ENCODE measurements around the gene HSF4.
A peak's percentile ranks its signal among the peaks of the same experiment; 100 is the strongest.

Gene HSF4

GRCh38 chr16:67137605-67138004, 26.9 kb upstream of the HSF4 start:
- no peak overlapping the region for H3K4me3 ChIP-seq
- no peak overlapping the region for H3K4me2 ChIP-seq
- H3K9ac ChIP-seq = no peak overlapping the region
- H4K20me1 ChIP-seq = no peaks in the 10 kb centered on the region
- H3K4me1 ChIP-seq = no peaks in the 10 kb centered on the region
- H3K27me3 ChIP-seq = no peaks in the 10 kb centered on the region
- peaks cover 100% of the 10 kb centered on the region for H3K36me3 ChIP-seq
- no peak for TF ChIP-seq Cebpa-rat (IDR thresholded peaks at IDR 0.05)
- H3K9me3 ChIP-seq = no peaks in the 10 kb centered on the region
- no peak overlapping the region for H3K27ac ChIP-seq

DNA sequence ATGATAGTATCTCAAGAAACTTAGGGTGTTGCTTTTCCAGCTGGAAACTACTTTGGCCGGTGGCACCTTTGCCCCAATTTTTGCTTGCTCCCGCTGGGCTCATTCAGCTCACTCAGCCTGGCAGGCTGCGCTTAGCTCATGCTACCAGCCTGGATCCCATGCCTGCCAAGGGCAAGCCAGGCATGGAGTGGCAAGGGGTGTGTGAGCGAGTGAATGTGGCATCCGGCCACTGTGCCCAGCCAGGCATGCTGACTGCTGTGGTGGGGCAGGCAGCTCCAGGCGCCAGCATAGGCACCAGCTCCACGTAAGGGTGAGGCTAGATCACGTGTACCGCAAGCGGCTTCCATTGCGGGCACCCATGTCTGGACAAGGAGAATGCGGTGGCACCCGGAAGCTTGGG, 23.2 kb upstream of the HSF4 start:
- TF ChIP-seq Cebpa-rat (IDR thresholded peaks at IDR 0.05) = no peak
- Histone ChIP-seq H3K27ac (no peak overlapping the region), H3K9ac (no peak overlapping the region), H3K9me3 (no peaks in the 10 kb centered on the region), H3K27me3 (no peaks in the 10 kb centered on the region), H3K4me2 (no peak overlapping the region), H3K4me3 (no peak overlapping the region), H3K4me1 (no peaks in the 10 kb centered on the region), H4K20me1 (peaks cover 20% of the 10 kb centered on the region; the same call in 1 of the 2 replicates), H3K36me3 (peaks cover 100% of the 10 kb centered on the region)

GRCh38 chr16:67142342-67142741, 22.2 kb upstream of the HSF4 start:
- Histone ChIP-seq H3K9ac (no peak overlapping the region), H3K27ac (no peak overlapping the region), H3K4me2 (no peak overlapping the region), H3K36me3 (peaks cover 100% of the 10 kb centered on the region), H3K4me3 (no peak overlapping the region), H3K9me3 (no peaks in the 10 kb centered on the region), H4K20me1 (peaks cover 29% of the 10 kb centered on the region), H3K4me1 (no peaks in the 10 kb centered on the region), H3K27me3 (no peaks in the 10 kb centered on the region)
- no peak for TF ChIP-seq Cebpa-rat (IDR thresholded peaks at IDR 0.05)

- Histone ChIP-seq H3K4me1 (no peaks in the 10 kb centered on the region), H3K4me2 (no peak overlapping the region), H3K4me3 (no peak overlapping the region), H3K9ac (0 out of 2 replicates have a peak overlapping the region, but pooled peaks have one; percentile 10), H3K36me3 (peaks cover 100% of the 10 kb centered on the region), H3K9me3 (peaks cover 6% of the 10 kb centered on the region; the same call in 1 of the 2 replicates), H3K27me3 (peaks cover 13% of the 10 kb centered on the region), H4K20me1 (peaks cover 55% of the 10 kb centered on the region), H3K27ac (no peak overlapping the region)
- no peak for TF ChIP-seq Cebpa-rat (IDR thresholded peaks at IDR 0.05)
Observed at GRCh38 chr16:67144943-67145342, 19.6 kb upstream of the HSF4 start.

DNA sequence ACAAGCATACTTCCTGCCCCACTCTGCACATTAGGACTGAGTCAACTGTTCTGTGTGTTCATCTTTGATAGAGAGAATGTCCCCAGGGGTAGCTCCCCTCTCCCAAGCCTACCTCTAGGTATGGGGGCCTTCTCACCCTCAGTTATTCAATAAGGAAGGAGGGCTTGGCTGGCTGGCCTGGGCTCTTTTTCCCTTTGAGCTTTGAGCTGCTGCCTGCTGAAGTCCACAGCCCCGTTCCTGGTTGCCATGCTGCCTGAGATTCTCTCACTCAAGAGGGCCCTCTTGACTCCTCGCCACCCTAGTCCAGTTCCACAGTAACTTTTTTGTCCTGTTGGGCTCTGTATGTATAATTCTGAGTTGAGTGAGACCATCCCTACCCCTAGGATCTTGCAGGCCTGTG, 18.8 kb upstream of the HSF4 start:
- H3K9me3 ChIP-seq = peaks cover 6% of the 10 kb centered on the region; the same call in 1 of the 2 replicates
- no peak for TF ChIP-seq Cebpa-rat (IDR thresholded peaks at IDR 0.05)
- no peak overlapping the region for H3K9ac ChIP-seq
- peaks cover 8% of the 10 kb centered on the region for H3K4me1 ChIP-seq
- peaks cover 21% of the 10 kb centered on the region for H3K27me3 ChIP-seq
- H4K20me1 ChIP-seq = peaks cover 63% of the 10 kb centered on the region
- peaks cover 96% of the 10 kb centered on the region for H3K36me3 ChIP-seq
- no peak overlapping the region for H3K27ac ChIP-seq
- no peak overlapping the region for H3K4me2 ChIP-seq
- H3K4me3 ChIP-seq = no peak overlapping the region

DNA sequence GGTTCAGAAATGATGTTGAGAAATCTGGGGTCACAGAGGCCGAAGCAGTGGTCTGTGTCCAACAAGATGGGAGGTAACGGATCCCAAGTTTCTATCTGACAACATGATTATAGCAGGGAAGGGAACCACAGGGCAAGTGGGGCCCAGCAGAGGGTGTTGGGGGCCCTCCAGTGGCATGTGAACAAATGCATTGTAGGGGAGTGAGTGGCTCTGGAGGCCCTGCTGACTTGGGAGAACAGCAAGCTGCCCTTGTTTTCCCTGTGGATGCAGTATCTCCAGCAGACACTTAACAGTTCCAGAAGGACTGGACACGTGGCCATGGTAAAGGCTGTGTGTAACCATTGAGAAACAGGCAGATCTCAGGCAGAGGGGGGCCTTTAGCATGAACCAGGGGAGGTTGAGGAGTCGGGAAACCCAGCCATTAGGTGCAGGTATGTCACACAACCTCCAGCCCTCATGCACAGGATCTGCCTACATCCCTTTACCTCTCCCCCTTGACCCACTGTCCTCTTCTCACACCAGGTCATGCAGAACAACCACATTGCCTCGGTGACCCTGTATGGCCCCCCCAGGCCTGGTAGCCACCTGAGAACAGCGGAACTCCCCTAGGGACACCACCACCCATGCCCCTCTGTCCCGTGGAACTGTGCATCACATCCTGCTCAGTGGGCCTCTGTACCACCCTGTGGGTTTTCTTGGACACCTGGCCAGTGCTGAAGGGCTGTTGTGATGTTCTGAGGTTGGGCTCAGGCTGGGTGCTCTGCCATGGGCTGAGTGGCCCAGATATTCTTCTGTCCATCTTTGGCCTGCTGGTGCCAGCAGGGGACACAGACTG, 17.8 kb upstream of the HSF4 start:
- Histone ChIP-seq H4K20me1 (peaks cover 73% of the 10 kb centered on the region), H3K4me2 (no peak overlapping the region), H3K9me3 (peaks cover 6% of the 10 kb centered on the region; the same call in 1 of the 2 replicates), H3K9ac (no peak overlapping the region), H3K36me3 (peaks cover 87% of the 10 kb centered on the region), H3K27ac (no peak overlapping the region), H3K4me3 (no peak overlapping the region), H3K27me3 (peaks cover 31% of the 10 kb centered on the region), H3K4me1 (peaks cover 14% of the 10 kb centered on the region)
- no peak for TF ChIP-seq Cebpa-rat (IDR thresholded peaks at IDR 0.05)

DNA sequence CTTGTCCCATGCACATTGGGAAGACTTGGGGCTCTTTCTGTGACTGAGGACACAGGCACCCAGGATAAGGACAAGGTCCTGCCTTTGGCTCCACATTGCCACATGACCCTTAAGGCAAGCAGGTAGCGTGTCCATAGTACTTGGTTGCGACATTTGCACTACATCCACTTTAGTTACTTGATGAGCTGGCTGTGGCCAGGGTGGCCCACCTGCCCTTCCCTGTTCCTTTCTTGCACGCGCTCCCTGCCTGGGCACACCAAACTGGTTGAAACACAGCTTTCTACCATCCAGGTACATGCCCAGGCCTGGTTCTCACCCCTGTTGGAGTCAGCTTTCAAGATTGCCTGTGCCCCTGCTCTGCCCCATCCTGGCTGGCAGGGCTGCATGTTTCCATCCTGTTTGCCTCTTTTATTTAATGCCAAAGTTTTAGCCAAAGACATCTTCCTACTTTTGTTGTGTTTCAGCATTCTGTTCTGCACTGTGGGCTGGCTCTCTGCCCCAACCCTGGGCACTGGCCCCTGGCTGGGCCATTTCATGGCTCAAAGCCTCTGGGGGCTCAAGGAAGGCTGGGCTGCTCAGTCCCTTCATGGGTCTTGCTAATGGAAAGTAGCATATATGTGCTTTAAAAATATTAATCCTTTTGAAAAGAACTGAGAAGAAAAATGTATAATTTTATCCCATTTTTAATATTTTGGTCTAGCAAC, 17.0 kb upstream of the HSF4 start:
- Histone ChIP-seq H3K9me3 (peaks cover 6% of the 10 kb centered on the region; the same call in 1 of the 2 replicates), H3K4me1 (peaks cover 14% of the 10 kb centered on the region), H3K27ac (no peak overlapping the region), H4K20me1 (peaks cover 82% of the 10 kb centered on the region), H3K4me2 (no peak overlapping the region), H3K36me3 (peaks cover 78% of the 10 kb centered on the region), H3K9ac (no peak overlapping the region), H3K27me3 (peaks cover 40% of the 10 kb centered on the region), H3K4me3 (no peak overlapping the region)
- TF ChIP-seq Cebpa-rat (IDR thresholded peaks at IDR 0.05) = no peak

- Histone ChIP-seq H3K4me2 (no peak overlapping the region), H4K20me1 (peaks cover 88% of the 10 kb centered on the region), H3K9me3 (peaks cover 6% of the 10 kb centered on the region; the same call in 1 of the 2 replicates), H3K9ac (no peak overlapping the region), H3K4me1 (peaks cover 14% of the 10 kb centered on the region), H3K4me3 (no peak overlapping the region), H3K27me3 (peaks cover 41% of the 10 kb centered on the region), H3K27ac (no peak overlapping the region), H3K36me3 (peaks cover 72% of the 10 kb centered on the region)
- TF ChIP-seq Cebpa-rat (IDR thresholded peaks at IDR 0.05) = no peak
Observed at GRCh38 chr16:67148221-67148620, 16.3 kb upstream of the HSF4 start.

DNA sequence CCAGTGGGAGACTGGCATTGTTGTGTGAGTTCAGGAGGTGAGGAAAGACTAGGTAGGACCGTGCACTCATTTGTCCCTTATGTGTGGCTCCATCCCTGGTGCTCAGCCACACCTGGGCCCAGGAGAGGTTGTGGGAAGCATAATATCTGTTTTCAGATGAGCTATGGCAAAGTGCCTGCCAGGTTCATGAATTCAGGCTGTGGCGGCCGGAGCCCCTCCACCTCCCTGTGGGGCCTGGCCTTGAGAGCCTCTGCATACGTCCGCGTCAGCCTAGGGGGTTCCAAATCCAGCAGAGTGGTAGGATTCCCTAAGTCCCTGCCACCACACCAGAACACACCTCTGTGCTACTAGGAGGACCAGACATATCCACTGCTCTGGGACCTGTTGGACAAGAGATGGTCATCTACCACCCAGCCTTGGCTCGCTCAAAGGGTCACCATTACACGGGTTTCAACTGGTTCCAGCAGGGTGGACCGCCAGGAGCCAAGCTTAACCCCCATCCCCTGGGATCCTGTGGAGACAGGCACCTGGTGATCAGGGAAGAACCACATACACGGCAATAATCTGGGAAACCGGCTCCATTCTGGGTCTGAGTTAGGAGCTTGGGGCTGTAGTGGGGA, 15.8 kb upstream of the HSF4 start:
- H4K20me1 ChIP-seq = peaks cover 92% of the 10 kb centered on the region
- no peak for TF ChIP-seq Cebpa-rat (IDR thresholded peaks at IDR 0.05)
- H3K4me1 ChIP-seq = peaks cover 14% of the 10 kb centered on the region
- H3K36me3 ChIP-seq = peaks cover 66% of the 10 kb centered on the region
- H3K27me3 ChIP-seq = peaks cover 41% of the 10 kb centered on the region
- H3K9me3 ChIP-seq = peaks cover 6% of the 10 kb centered on the region; the same call in 1 of the 2 replicates
- no peak overlapping the region for H3K9ac ChIP-seq
- H3K27ac ChIP-seq = no peak overlapping the region
- H3K4me3 ChIP-seq = no peak overlapping the region
- no peak overlapping the region for H3K4me2 ChIP-seq

All from BLaER1 (cell line).